Neuron (in vitro differentiated cells): ENCODE data around the gene SLC9A9.

Source experiments
- H2AFZ ChIP-seq: one replicate; pipeline ENCODE4 v1.6.1; 2013; ENCODE audit warnings: low read depth, mild to moderate bottlenecking, inconsistent platforms, low read length, moderate library complexity
- H3K27me3 ChIP-seq: one replicate; pipeline ENCODE4 v1.6.1; 2013; ENCODE audit warnings: low read length; ENCODE audit not compliant: insufficient read depth
- H3K36me3 ChIP-seq: one replicate; pipeline ENCODE4 v1.6.1; 2013; ENCODE audit warnings: low read length; ENCODE audit not compliant: insufficient read depth
- H3K4me1 ChIP-seq: one replicate; pipeline ENCODE4 v1.6.1; 2013; ENCODE audit warnings: low read length; ENCODE audit not compliant: insufficient read depth
- H3K4me3 ChIP-seq: 2 replicates; pipeline ENCODE4 v1.5.1; 2013; ENCODE audit warnings: mild to moderate bottlenecking, low read length, moderate library complexity
- H3K9me3 ChIP-seq: one replicate; pipeline ENCODE4 v1.6.1; 2013; ENCODE audit warnings: low read length

The SLC9A9 gene

GRCh38 chr3:143755978-143756377 lies 92.3 kb downstream of the SLC9A9 start:
- no peak overlapping the region for H2AFZ ChIP-seq
- H3K27me3 ChIP-seq: peaks cover 4% of the 10 kb centered on the region
- no peaks in the 10 kb centered on the region for H3K9me3 ChIP-seq
- no peaks in the 10 kb centered on the region for H3K4me1 ChIP-seq
- no peak overlapping the region for H3K4me3 ChIP-seq
- H3K36me3 ChIP-seq: no peaks in the 10 kb centered on the region

- H3K4me3 ChIP-seq: no peak overlapping the region
- no peaks in the 10 kb centered on the region for H3K4me1 ChIP-seq
- peaks cover 4% of the 10 kb centered on the region for H3K27me3 ChIP-seq
- H3K36me3 ChIP-seq: no peaks in the 10 kb centered on the region
- H3K9me3 ChIP-seq: no peaks in the 10 kb centered on the region
- no peak overlapping the region for H2AFZ ChIP-seq
These were observed 94.2 kb downstream of the SLC9A9 start for GRCh38 chr3:143754090-143754489.

- Histone ChIP-seq H3K4me3 (no peak overlapping the region), H2AFZ (no peak overlapping the region), H3K4me1 (no peaks in the 10 kb centered on the region), H3K9me3 (no peaks in the 10 kb centered on the region), H3K27me3 (peaks cover 4% of the 10 kb centered on the region), H3K36me3 (no peaks in the 10 kb centered on the region)
These were observed 94.8 kb downstream of the SLC9A9 start for GRCh38 chr3:143753456-143753855.

GRCh38 chr3:143753006-143753405 lies 95.3 kb downstream of the SLC9A9 start:
- H3K36me3 ChIP-seq: no peaks in the 10 kb centered on the region
- peaks cover 4% of the 10 kb centered on the region for H3K27me3 ChIP-seq
- H3K9me3 ChIP-seq: no peaks in the 10 kb centered on the region
- no peak overlapping the region for H3K4me3 ChIP-seq
- H3K4me1 ChIP-seq: no peaks in the 10 kb centered on the region
- no peak overlapping the region for H2AFZ ChIP-seq

- Histone ChIP-seq H3K9me3 (no peaks in the 10 kb centered on the region), H3K4me1 (no peaks in the 10 kb centered on the region), H2AFZ (no peak overlapping the region), H3K27me3 (peaks cover 4% of the 10 kb centered on the region), H3K4me3 (no peak overlapping the region), H3K36me3 (no peaks in the 10 kb centered on the region)
These were observed 96.6 kb downstream of the SLC9A9 start for GRCh38 chr3:143751643-143752178.

GRCh38 chr3:143750841-143751240 lies 97.4 kb downstream of the SLC9A9 start:
- Histone ChIP-seq H3K27me3 (peaks cover 4% of the 10 kb centered on the region), H2AFZ (no peak overlapping the region), H3K4me3 (no peak overlapping the region), H3K9me3 (no peaks in the 10 kb centered on the region), H3K36me3 (no peaks in the 10 kb centered on the region), H3K4me1 (no peaks in the 10 kb centered on the region)

- no peaks in the 10 kb centered on the region for H3K36me3 ChIP-seq
These were observed 98.3 kb downstream of the SLC9A9 start for GRCh38 chr3:143749926-143750325.

GRCh38 chr3:143737065-143737464 lies 111.2 kb downstream of the SLC9A9 start:
- Histone ChIP-seq H3K36me3 (no peaks in the 10 kb centered on the region), H3K4me1 (no peaks in the 10 kb centered on the region), H3K27me3 (no peaks in the 10 kb centered on the region), H2AFZ (no peak overlapping the region), H3K4me3 (no peak overlapping the region), H3K9me3 (no peaks in the 10 kb centered on the region)

More at GRCh38 chr3:143749926-143750325, 98.3 kb downstream of the SLC9A9 start:
- peaks cover 4% of the 10 kb centered on the region for H3K27me3 ChIP-seq
- no peaks in the 10 kb centered on the region for H3K9me3 ChIP-seq
- H3K4me1 ChIP-seq: no peaks in the 10 kb centered on the region
- H2AFZ ChIP-seq: no peak overlapping the region
- no peak overlapping the region for H3K4me3 ChIP-seq

- H3K27me3 ChIP-seq: no peaks in the 10 kb centered on the region
- H3K4me3 ChIP-seq: no peak overlapping the region
- H3K4me1 ChIP-seq: no peaks in the 10 kb centered on the region
- H2AFZ ChIP-seq: no peak overlapping the region
- no peaks in the 10 kb centered on the region for H3K36me3 ChIP-seq
- no peaks in the 10 kb centered on the region for H3K9me3 ChIP-seq
These were observed 111.9 kb downstream of the SLC9A9 start for GRCh38 chr3:143736205-143736997.

- H3K36me3 ChIP-seq: no peaks in the 10 kb centered on the region
- no peaks in the 10 kb centered on the region for H3K4me1 ChIP-seq
- H3K9me3 ChIP-seq: no peaks in the 10 kb centered on the region
- H3K27me3 ChIP-seq: peaks cover 4% of the 10 kb centered on the region
- no peak overlapping the region for H2AFZ ChIP-seq
- no peak overlapping the region for H3K4me3 ChIP-seq
These were observed 116.5 kb downstream of the SLC9A9 start for GRCh38 chr3:143731776-143732175.

- no peaks in the 10 kb centered on the region for H3K9me3 ChIP-seq
- H2AFZ ChIP-seq: no peak overlapping the region
- H3K4me3 ChIP-seq: no peak overlapping the region
- H3K4me1 ChIP-seq: no peaks in the 10 kb centered on the region
- H3K27me3 ChIP-seq: peaks cover 4% of the 10 kb centered on the region
- H3K36me3 ChIP-seq: no peaks in the 10 kb centered on the region
These were observed 116.9 kb downstream of the SLC9A9 start for GRCh38 chr3:143731320-143731719.

- peaks cover 4% of the 10 kb centered on the region for H3K27me3 ChIP-seq
- no peak overlapping the region for H2AFZ ChIP-seq
- no peaks in the 10 kb centered on the region for H3K4me1 ChIP-seq
- H3K36me3 ChIP-seq: no peaks in the 10 kb centered on the region
- no peaks in the 10 kb centered on the region for H3K9me3 ChIP-seq
- no peak overlapping the region for H3K4me3 ChIP-seq
These were observed 120.9 kb downstream of the SLC9A9 start for GRCh38 chr3:143727391-143727790.

GRCh38 chr3:143726727-143727126 lies 121.5 kb downstream of the SLC9A9 start:
- Histone ChIP-seq H3K4me1 (no peaks in the 10 kb centered on the region), H3K36me3 (no peaks in the 10 kb centered on the region), H2AFZ (no peak overlapping the region), H3K9me3 (no peaks in the 10 kb centered on the region), H3K27me3 (peaks cover 4% of the 10 kb centered on the region), H3K4me3 (no peak overlapping the region)

- Histone ChIP-seq H3K4me1 (no peaks in the 10 kb centered on the region), H3K4me3 (no peak overlapping the region), H3K36me3 (no peaks in the 10 kb centered on the region), H2AFZ (no peak overlapping the region), H3K9me3 (no peaks in the 10 kb centered on the region), H3K27me3 (no peaks in the 10 kb centered on the region)
These were observed 127.9 kb downstream of the SLC9A9 start for GRCh38 chr3:143720381-143720780.
